ENCODE results near the gene CD99. TPM values are rescaled to one million over a fixed set of nuclear protein-coding genes. Genes with fewer than 3 reads are reported as not detected.

Gene CD99
- polyA plus RNA-seq, 1 donor (not counting 4 experiments of a cell fraction or from before 2014, with no cell fraction given) = 74.4 TPM

- no peaks in the 10 kb centered on the region for H3K4me1 ChIP-seq (ENCODE audit: control insufficient read depth, extremely low read depth, insufficient read depth, low read length)
- H3K4me2 ChIP-seq (ENCODE audit: control insufficient read depth, extremely low read depth, insufficient read depth, low read depth, low read length) = no peak overlapping the region
- H4K20me1 ChIP-seq (ENCODE audit: control insufficient read depth, extremely low read depth, insufficient read depth, low read length) = no peaks in the 10 kb centered on the region
- no peak for FAIRE-seq
- no peak overlapping the region for H3K4me3 ChIP-seq (ENCODE audit: control insufficient read depth in 2 of 3, extremely low read depth in 1 of 3, insufficient read depth in 2 of 3, low read depth in 1 of 3, low read length in 3 of 3)
- H3K27ac ChIP-seq (ENCODE audit: control insufficient read depth, insufficient read depth, low read length) = no peak overlapping the region
- H3K9me1 ChIP-seq (ENCODE audit: control insufficient read depth, extremely low read depth, insufficient read depth, low read length) = no peaks in the 10 kb centered on the region
- no peaks in the 10 kb centered on the region for H3K27me3 ChIP-seq (ENCODE audit: control insufficient read depth, extremely low read depth, insufficient read depth, low read length)
- no peaks in the 10 kb centered on the region for H3K9me3 ChIP-seq (ENCODE audit: control insufficient read depth, low read depth, low read length)
- no peaks in the 10 kb centered on the region for H3K36me3 ChIP-seq (ENCODE audit: control insufficient read depth in 2 of 2, extremely low read depth in 1 of 2, insufficient read depth in 2 of 2, low read length in 2 of 2)
- no peak for DNase-seq (ENCODE audit: low read depth, low spot score)
- H3K9ac ChIP-seq (ENCODE audit: control insufficient read depth, extremely low read depth, insufficient read depth, low read length) = no peak overlapping the region
- dilution Hi-C loops (cut with MboI; ENCODE audit: extremely low pct_ligation_motif_present, low sequenced_read_pairs) = no loop called here
- TF ChIP-seq, protein P1, sequence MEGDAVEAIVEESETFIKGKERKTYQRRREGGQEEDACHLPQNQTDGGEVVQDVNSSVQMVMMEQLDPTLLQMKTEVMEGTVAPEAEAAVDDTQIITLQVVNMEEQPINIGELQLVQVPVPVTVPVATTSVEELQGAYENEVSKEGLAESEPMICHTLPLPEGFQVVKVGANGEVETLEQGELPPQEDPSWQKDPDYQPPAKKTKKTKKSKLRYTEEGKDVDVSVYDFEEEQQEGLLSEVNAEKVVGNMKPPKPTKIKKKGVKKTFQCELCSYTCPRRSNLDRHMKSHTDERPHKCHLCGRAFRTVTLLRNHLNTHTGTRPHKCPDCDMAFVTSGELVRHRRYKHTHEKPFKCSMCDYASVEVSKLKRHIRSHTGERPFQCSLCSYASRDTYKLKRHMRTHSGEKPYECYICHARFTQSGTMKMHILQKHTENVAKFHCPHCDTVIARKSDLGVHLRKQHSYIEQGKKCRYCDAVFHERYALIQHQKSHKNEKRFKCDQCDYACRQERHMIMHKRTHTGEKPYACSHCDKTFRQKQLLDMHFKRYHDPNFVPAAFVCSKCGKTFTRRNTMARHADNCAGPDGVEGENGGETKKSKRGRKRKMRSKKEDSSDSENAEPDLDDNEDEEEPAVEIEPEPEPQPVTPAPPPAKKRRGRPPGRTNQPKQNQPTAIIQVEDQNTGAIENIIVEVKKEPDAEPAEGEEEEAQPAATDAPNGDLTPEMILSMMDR (optimal IDR thresholded peaks at IDR 0.05 in 1 of 3, IDR thresholded peaks at IDR 0.05 in 1 of 3, conservative IDR thresholded peaks at IDR 0.05 in 1 of 3; ENCODE audit: extremely low read depth in 1 of 3, insufficient read depth in 2 of 3, low read length in 3 of 3) = no peak
- no peak for TF ChIP-seq EZH2 (IDR thresholded peaks at IDR 0.05; ENCODE audit: low read length)
- no peak overlapping the region for H2AFZ ChIP-seq (ENCODE audit: control insufficient read depth, low read length)
- no peaks in the 10 kb centered on the region for H3K79me2 ChIP-seq (ENCODE audit: control insufficient read depth, insufficient read depth, low read length)
These were observed 6.8 kb upstream of the CD99 start for GRCh38 chrX:2684256-2684655.

- no peak for FAIRE-seq
These were observed 5.2 kb upstream of the CD99 start for GRCh38 chrX:2685886-2686285.

More at GRCh38 chrX:2685886-2686285, 5.2 kb upstream of the CD99 start:
- H3K79me2 ChIP-seq (ENCODE audit: control insufficient read depth, insufficient read depth, low read length) = no peaks in the 10 kb centered on the region
- no peak overlapping the region for H3K27ac ChIP-seq (ENCODE audit: control insufficient read depth, insufficient read depth, low read length)
- H4K20me1 ChIP-seq (ENCODE audit: control insufficient read depth, extremely low read depth, insufficient read depth, low read length) = no peaks in the 10 kb centered on the region
- H3K9ac ChIP-seq (ENCODE audit: control insufficient read depth, extremely low read depth, insufficient read depth, low read length) = no peak overlapping the region
- H3K36me3 ChIP-seq (ENCODE audit: control insufficient read depth in 2 of 2, extremely low read depth in 1 of 2, insufficient read depth in 2 of 2, low read length in 2 of 2) = no peaks in the 10 kb centered on the region
- TF ChIP-seq EZH2 (IDR thresholded peaks at IDR 0.05; ENCODE audit: low read length) = no peak
- TF ChIP-seq, protein P1 (optimal IDR thresholded peaks at IDR 0.05 in 1 of 3, IDR thresholded peaks at IDR 0.05 in 1 of 3, conservative IDR thresholded peaks at IDR 0.05 in 1 of 3; ENCODE audit: extremely low read depth in 1 of 3, insufficient read depth in 2 of 3, low read length in 3 of 3) = no peak
- dilution Hi-C loops (cut with MboI; ENCODE audit: extremely low pct_ligation_motif_present, low sequenced_read_pairs) = no loop called here
- H2AFZ ChIP-seq (ENCODE audit: control insufficient read depth, low read length) = no peak overlapping the region
- no peaks in the 10 kb centered on the region for H3K27me3 ChIP-seq (ENCODE audit: control insufficient read depth, extremely low read depth, insufficient read depth, low read length)
- H3K4me2 ChIP-seq (ENCODE audit: control insufficient read depth, extremely low read depth, insufficient read depth, low read depth, low read length) = no peak overlapping the region
- H3K4me1 ChIP-seq (ENCODE audit: control insufficient read depth, extremely low read depth, insufficient read depth, low read length) = no peaks in the 10 kb centered on the region
- H3K9me3 ChIP-seq (ENCODE audit: control insufficient read depth, low read depth, low read length) = no peaks in the 10 kb centered on the region
- no peak for DNase-seq (ENCODE audit: low read depth, low spot score)
- no peak overlapping the region for H3K4me3 ChIP-seq (ENCODE audit: control insufficient read depth in 2 of 3, extremely low read depth in 1 of 3, insufficient read depth in 2 of 3, low read depth in 1 of 3, low read length in 3 of 3)
- no peaks in the 10 kb centered on the region for H3K9me1 ChIP-seq (ENCODE audit: control insufficient read depth, extremely low read depth, insufficient read depth, low read length)
